ENCODE results near the gene PTGIR. TPM values are rescaled to one million over a fixed set of nuclear protein-coding genes. Genes with fewer than 3 reads are reported as not detected.
A peak's percentile ranks its signal among the peaks of the same experiment; 100 is the strongest.

The PTGIR gene
- total and polyA plus RNA-seq, 4 donors: 7.8 to 37.0 (median 11.4) TPM

- no peak for DNase-seq
These were observed 22.3 kb downstream of the PTGIR start for GRCh38 chr19:46602392-46603194.

DNA sequence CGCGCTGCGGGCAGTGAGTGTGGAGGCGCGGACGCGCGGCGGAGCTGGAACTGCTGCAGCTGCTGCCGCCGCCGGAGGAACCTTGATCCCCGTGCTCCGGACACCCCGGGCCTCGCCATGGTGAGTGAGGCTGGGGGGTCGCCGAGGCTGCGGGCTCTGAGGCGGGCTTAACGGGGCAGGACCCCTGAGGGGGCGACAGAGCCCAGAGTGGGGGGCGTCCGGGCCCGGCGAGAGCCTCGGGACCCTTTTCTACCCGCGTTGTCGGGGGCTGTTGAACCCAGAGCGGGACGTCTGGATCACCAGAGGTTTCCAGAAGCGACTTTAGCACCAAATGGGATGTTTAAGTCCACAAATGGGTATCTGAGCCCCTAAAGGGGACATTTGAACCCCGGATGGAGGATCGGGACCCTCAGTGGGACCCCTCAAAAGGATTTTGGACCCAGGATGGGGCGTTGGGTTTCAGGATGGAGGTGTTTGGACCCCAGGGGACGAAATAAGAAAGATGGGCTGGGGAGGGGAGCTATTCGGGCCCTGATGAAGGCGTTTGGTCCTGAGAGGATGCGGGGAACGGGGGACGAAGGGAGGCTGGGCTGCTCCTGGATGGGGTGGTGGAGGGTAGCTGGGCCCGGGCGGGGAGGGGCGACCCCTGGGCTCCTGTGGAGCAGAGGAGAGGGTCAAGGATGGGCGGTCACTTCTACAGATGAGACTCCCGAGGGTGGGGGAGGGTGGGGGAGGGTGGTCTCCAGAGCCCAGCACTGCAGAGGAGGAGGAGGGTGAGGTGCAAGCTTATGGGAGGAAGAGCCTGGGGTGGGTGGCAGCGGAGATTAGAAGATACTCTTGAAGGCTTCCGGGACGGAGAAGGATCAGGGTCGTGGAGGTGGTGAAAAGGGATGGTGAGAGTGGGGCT, 23.3 kb downstream of the PTGIR start, which contains the start of gene CALM3:
Gene CALM3 (plus strand): TSS at position 13 of the 907 bp plus-strand sequence. CDS start 105 bp downstream, at position 118.
- TF ChIP-seq, protein P1, sequence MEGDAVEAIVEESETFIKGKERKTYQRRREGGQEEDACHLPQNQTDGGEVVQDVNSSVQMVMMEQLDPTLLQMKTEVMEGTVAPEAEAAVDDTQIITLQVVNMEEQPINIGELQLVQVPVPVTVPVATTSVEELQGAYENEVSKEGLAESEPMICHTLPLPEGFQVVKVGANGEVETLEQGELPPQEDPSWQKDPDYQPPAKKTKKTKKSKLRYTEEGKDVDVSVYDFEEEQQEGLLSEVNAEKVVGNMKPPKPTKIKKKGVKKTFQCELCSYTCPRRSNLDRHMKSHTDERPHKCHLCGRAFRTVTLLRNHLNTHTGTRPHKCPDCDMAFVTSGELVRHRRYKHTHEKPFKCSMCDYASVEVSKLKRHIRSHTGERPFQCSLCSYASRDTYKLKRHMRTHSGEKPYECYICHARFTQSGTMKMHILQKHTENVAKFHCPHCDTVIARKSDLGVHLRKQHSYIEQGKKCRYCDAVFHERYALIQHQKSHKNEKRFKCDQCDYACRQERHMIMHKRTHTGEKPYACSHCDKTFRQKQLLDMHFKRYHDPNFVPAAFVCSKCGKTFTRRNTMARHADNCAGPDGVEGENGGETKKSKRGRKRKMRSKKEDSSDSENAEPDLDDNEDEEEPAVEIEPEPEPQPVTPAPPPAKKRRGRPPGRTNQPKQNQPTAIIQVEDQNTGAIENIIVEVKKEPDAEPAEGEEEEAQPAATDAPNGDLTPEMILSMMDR (IDR thresholded peaks at IDR 0.05; ENCODE audit: control extremely low read depth, extremely low read depth): no peak
- Histone ChIP-seq H3K27ac (ENCODE audit: low read depth in 1 of 2, low read length in 1 of 2) (peak within 1 kb of the TSS; percentile 93 to 100), H3K9ac (ENCODE audit: insufficient read depth in 1 of 2, low read length in 2 of 2) (peak within 1 kb of the TSS; percentile 93 to 95), H3K9me3 (ENCODE audit: control insufficient read depth in 4 of 4, insufficient read depth in 3 of 4, low read length in 3 of 4) (peaks cover 0 to 6% (median 0%) of the 10 kb centered on the region in 4 donors), H3K4me3 (peak within 1 kb of the TSS; percentile 98), H3K27me3 (ENCODE audit: control insufficient read depth in 3 of 3, insufficient read depth in 3 of 3, low read length in 2 of 3) (no peaks in the 10 kb centered on the region), H3K4me1 (ENCODE audit: control insufficient read depth in 5 of 5, insufficient read depth in 5 of 5, low read length in 5 of 5) (peaks cover 7 to 26% (median 13%) of the 10 kb centered on the region in 5 donors), H3K36me3 (ENCODE audit: control insufficient read depth in 4 of 4, insufficient read depth in 4 of 4, low read length in 4 of 4) (peaks cover 0 to 13% (median 8%) of the 10 kb centered on the region in 4 donors)
- peak in 1 of 3 donors; percentile 23 for DNase-seq
- 0% methylated on average over 44 to 51 of the region's 51 CpGs for WGBS, 2 donors
- no peak for ATAC-seq (ENCODE audit: insufficient read depth, low FRiP score)

More at GRCh38 chr19:46602392-46603194, 22.3 kb downstream of the PTGIR start:
- 21 to 28% methylated on average over 22 to 23 of the region's 23 CpGs for WGBS, 2 donors
- H3K4me1 ChIP-seq (ENCODE audit: control insufficient read depth in 5 of 5, insufficient read depth in 5 of 5, low read length in 5 of 5): peaks cover 7 to 26% (median 13%) of the 10 kb centered on the region in 5 donors
- H3K27me3 ChIP-seq (ENCODE audit: control insufficient read depth in 3 of 3, insufficient read depth in 3 of 3, low read length in 2 of 3): no peaks in the 10 kb centered on the region
- peak overlapping the region; percentile 98 for H3K4me3 ChIP-seq
- TF ChIP-seq, protein P1 (IDR thresholded peaks at IDR 0.05; ENCODE audit: control extremely low read depth, extremely low read depth): no peak
- H3K27ac ChIP-seq (ENCODE audit: low read depth in 1 of 2, low read length in 1 of 2): peak overlapping the region; percentile 43 to 74
- peak overlapping the region; percentile 61 to 74 for H3K9ac ChIP-seq (ENCODE audit: insufficient read depth in 1 of 2, low read length in 2 of 2)
- peaks cover 0 to 23% (median 15%) of the 10 kb centered on the region in 4 donors for H3K36me3 ChIP-seq (ENCODE audit: control insufficient read depth in 4 of 4, insufficient read depth in 4 of 4, low read length in 4 of 4)
- peaks cover 0 to 6% (median 0%) of the 10 kb centered on the region in 4 donors for H3K9me3 ChIP-seq (ENCODE audit: control insufficient read depth in 4 of 4, insufficient read depth in 3 of 4, low read length in 3 of 4)
- ATAC-seq (ENCODE audit: insufficient read depth, low FRiP score): no peak

GRCh38 chr19:46600384-46601317, 24.2 kb downstream of the PTGIR start:
- H3K9ac ChIP-seq (ENCODE audit: insufficient read depth in 1 of 2, low read length in 2 of 2): peak overlapping the region; percentile 93 to 95
- peak overlapping the region; percentile 93 to 100 for H3K27ac ChIP-seq (ENCODE audit: low read depth in 1 of 2, low read length in 1 of 2)
- peaks cover 0 to 5% (median 1%) of the 10 kb centered on the region in 4 donors for H3K36me3 ChIP-seq (ENCODE audit: control insufficient read depth in 4 of 4, insufficient read depth in 4 of 4, low read length in 4 of 4)
- WGBS, 2 donors: 1% methylated on average over 55 to 93 of the region's 93 CpGs
- ATAC-seq (ENCODE audit: insufficient read depth, low FRiP score) (peak; percentile 91), DNase-seq (peak; percentile 98 to 99 (median 99))
- peaks cover 0 to 6% (median 0%) of the 10 kb centered on the region in 4 donors for H3K9me3 ChIP-seq (ENCODE audit: control insufficient read depth in 4 of 4, insufficient read depth in 3 of 4, low read length in 3 of 4)
- H3K27me3 ChIP-seq (ENCODE audit: control insufficient read depth in 3 of 3, insufficient read depth in 3 of 3, low read length in 2 of 3): no peaks in the 10 kb centered on the region
- H3K4me3 ChIP-seq: peak overlapping the region; percentile 98
- peaks cover 7 to 26% (median 13%) of the 10 kb centered on the region in 5 donors for H3K4me1 ChIP-seq (ENCODE audit: control insufficient read depth in 5 of 5, insufficient read depth in 5 of 5, low read length in 5 of 5)
- TF ChIP-seq, protein P1 (IDR thresholded peaks at IDR 0.05; ENCODE audit: control extremely low read depth, extremely low read depth): no peak
